Subcutaneous abdominal adipose tissue (tissue), 5 donors: ENCODE measurements around the gene LAIR1.

Experiments used
- H3K27ac ChIP-seq: one replicate; pipeline ENCODE4 v1.7.0; 2013; ENCODE audit warnings: low read depth, mild to moderate bottlenecking, inconsistent platforms, low read length, moderate library complexity
- H3K27me3 ChIP-seq, 5 donors: one replicate each; pipeline ENCODE4 v1.7.0; 2013; ENCODE audit warnings: low read length in 5 of 5, inconsistent platforms in 1 of 5; ENCODE audit not compliant: control insufficient read depth in 5 of 5, insufficient read depth in 4 of 5
- H3K36me3 ChIP-seq, 5 donors: one replicate each; pipeline ENCODE4 v1.7.0; 2013; ENCODE audit warnings: low read length in 5 of 5; ENCODE audit not compliant: control insufficient read depth in 5 of 5, insufficient read depth in 5 of 5
- H3K4me1 ChIP-seq, 5 donors: one replicate each; pipeline ENCODE4 v1.7.0; 2013; ENCODE audit warnings: low read length in 5 of 5, mild to moderate bottlenecking in 3 of 5, moderate library complexity in 1 of 5; ENCODE audit not compliant: control insufficient read depth in 5 of 5, insufficient read depth in 5 of 5
- H3K4me3 ChIP-seq, 5 donors: one replicate each; pipeline ENCODE4 v1.7.0; 2013; ENCODE audit warnings: low read length in 5 of 5, low read depth in 1 of 5
- H3K9ac ChIP-seq, 5 donors: one replicate each; pipeline ENCODE4 v1.7.0; 2013; ENCODE audit warnings: low read length in 5 of 5, mild to moderate bottlenecking in 4 of 5, moderate library complexity in 3 of 5
- H3K9me3 ChIP-seq, 5 donors: one replicate each; pipeline ENCODE4 v1.7.0; 2013; ENCODE audit warnings: low read length in 5 of 5; ENCODE audit not compliant: control insufficient read depth in 5 of 5
- donor health status: healthy.
- donor health status: healthy.
- donor health status: healthy.
- donor health status: healthy.
- donor health status: healthy.

LAIR1 gene

DNA sequence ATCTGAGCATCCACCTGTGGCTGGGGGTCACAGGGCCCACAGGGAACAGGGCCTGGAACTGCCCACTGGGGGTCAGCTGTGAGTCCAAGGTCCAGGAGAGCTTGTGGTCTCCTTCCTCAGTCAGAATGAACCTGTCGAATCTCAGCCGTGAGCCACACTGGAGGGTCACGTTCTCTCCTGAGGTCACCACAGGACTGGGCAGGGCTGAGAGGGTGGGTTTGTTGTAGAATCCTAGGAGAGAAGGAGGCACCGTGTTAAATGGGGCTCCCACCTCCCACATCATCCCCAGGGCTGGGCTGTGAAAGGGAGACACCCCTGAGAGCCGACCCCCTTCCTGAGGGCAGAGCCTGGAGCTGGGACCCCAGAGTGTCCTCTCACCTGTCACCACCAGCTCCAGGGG is 53.2 kb downstream of the LAIR1 start:
- H3K36me3 ChIP-seq = no peaks in the 10 kb centered on the region
- H3K4me1 ChIP-seq = peaks cover 0 to 8% (median 0%) of the 10 kb centered on the region in 5 donors
- no peak overlapping the region for H3K4me3 ChIP-seq
- peaks cover under 1 to 15% (median 6%) of the 10 kb centered on the region in 5 donors for H3K27me3 ChIP-seq
- H3K27ac ChIP-seq = no peak overlapping the region
- H3K9ac ChIP-seq = no peak overlapping the region
- no peaks in the 10 kb centered on the region for H3K9me3 ChIP-seq

DNA sequence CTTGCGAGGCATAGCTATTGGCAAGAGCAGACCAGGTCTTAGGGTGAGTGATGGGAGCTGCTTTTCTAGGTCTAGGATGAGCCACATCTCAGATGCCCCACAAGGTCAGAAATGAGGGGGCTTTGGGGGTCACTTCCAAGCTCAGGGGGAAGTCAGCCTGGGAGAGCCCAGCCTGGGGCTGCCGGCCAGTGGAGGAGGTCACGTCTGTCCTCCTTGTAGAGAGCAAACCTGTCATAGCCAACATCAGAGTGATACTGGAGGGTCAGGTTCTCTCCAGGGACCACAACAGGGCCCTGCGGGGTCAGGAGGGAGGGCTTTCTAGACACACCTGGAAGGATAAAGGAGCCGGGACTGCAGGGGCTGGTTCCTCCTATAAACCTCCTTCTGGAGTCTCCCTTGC is 54.2 kb downstream of the LAIR1 start:
- Histone ChIP-seq H3K27me3 (peaks cover 0 to 12% (median 7%) of the 10 kb centered on the region in 5 donors), H3K36me3 (no peaks in the 10 kb centered on the region), H3K4me3 (no peak overlapping the region), H3K27ac (no peak overlapping the region), H3K4me1 (peaks cover 0 to 8% (median 0%) of the 10 kb centered on the region in 5 donors), H3K9me3 (no peaks in the 10 kb centered on the region), H3K9ac (no peak overlapping the region)

DNA sequence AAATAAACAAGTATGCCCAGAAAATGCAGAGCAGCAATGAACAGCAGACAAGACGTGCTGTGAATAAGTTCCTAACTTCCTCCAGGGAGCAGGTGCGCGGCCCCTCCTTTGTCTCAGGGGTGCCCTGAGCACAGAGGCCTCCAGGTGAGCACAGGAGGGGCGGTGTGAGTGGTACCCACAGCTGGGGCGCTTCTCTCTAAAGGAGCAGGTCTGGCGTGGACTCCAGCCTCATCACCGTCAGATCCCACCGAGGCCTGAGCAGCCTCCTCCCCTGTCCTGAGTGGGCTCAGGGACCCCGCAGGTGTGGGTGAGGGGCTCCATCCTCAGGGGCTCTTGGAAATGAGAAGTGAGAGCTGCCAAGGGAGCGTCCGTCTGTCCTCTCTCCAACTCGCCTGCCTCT is 54.9 kb downstream of the LAIR1 start:
- peaks cover 0 to 13% (median 7%) of the 10 kb centered on the region in 5 donors for H3K27me3 ChIP-seq
- peaks cover 0 to 8% (median 0%) of the 10 kb centered on the region in 5 donors for H3K4me1 ChIP-seq
- no peak overlapping the region for H3K4me3 ChIP-seq
- H3K9me3 ChIP-seq = no peaks in the 10 kb centered on the region
- no peaks in the 10 kb centered on the region for H3K36me3 ChIP-seq
- no peak overlapping the region for H3K27ac ChIP-seq
- no peak overlapping the region for H3K9ac ChIP-seq

DNA sequence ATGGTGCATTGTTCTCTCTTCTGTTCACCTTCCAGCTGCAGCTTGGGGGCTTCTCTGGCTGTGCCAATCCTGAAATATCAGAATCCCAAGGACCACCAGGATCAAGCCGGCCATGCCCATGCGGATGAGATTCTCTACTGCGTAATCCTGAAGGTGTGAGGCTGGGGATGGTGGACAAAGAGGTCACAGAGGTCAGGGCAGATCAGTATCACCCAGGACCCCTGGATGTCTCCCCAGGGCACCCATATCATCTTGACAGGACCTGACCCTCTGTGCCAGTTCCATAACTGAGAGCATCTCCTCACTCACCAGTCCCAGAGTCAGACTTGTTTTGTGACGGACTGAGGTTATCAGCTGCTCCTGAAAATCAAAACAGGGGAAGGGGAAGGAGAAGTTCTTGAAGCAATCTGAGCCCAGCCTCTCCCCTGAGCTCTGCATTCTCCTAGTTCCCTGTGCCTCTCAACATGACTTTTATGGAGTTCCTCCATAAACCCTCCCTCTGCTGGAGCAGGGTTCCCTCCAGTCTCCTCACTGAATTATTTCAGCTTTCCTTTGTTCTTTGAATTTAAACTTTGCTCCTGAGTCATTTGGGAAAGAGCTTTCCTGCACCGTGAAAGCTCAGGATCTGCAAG is 57.2 kb downstream of the LAIR1 start:
- Histone ChIP-seq H3K4me1 (peaks cover 0 to 6% (median 0%) of the 10 kb centered on the region in 5 donors), H3K27me3 (peaks cover 0 to 12% (median 7%) of the 10 kb centered on the region in 5 donors), H3K9ac (no peak overlapping the region), H3K4me3 (no peak overlapping the region), H3K27ac (no peak overlapping the region), H3K9me3 (no peaks in the 10 kb centered on the region), H3K36me3 (no peaks in the 10 kb centered on the region)

DNA sequence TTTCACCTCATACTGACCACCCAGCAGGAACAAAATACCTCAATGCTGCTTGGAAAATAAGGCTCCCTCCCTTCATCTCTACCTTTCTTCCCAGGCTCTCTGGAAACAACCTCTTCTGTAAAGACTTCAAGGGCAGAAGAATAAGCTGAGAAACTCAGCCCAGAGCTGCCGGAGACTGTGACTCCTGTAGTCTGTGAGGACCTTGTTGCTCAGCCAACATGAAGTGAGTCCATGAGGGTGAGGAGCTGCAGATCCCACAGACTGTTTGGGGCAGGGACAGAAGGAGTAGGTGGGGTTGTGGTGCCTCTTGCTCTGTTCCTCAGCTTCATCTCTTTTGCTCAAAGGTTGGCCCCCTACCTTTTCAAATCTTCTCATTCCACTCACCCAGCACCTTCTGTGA is 59.6 kb downstream of the LAIR1 start:
- Histone ChIP-seq H3K27me3 (peaks cover 0 to 9% (median 2%) of the 10 kb centered on the region in 5 donors), H3K36me3 (no peaks in the 10 kb centered on the region), H3K27ac (no peak overlapping the region), H3K9ac (no peak overlapping the region), H3K4me3 (no peak overlapping the region), H3K9me3 (no peaks in the 10 kb centered on the region), H3K4me1 (peaks cover 0 to 10% (median 0%) of the 10 kb centered on the region in 5 donors)

DNA sequence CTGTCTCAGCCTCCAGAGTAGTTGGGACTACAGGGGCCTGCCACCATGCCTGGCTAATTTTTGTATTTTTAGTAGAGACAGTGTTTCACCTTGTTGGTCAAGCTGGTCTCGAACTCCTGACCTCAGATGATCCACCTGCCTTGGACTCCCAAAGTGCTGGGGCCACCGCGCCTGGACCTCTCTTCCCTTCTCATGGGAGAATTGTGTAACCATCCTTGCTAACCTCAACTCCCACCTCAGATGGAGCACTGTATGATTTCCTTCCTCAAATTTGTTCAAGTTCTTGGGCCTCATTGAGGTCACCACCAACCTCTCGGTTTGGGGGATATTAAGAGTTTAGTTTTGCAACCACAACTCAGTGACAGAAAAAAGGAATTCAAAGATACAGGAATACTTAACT is 62.5 kb downstream of the LAIR1 start:
- Histone ChIP-seq H3K4me3 (no peak overlapping the region), H3K9me3 (no peaks in the 10 kb centered on the region), H3K4me1 (peaks cover 0 to 7% (median 0%) of the 10 kb centered on the region in 5 donors), H3K27me3 (peaks cover 0 to 13% (median 6%) of the 10 kb centered on the region in 5 donors), H3K36me3 (no peaks in the 10 kb centered on the region), H3K9ac (no peak overlapping the region), H3K27ac (no peak overlapping the region)
